Activated B cell treated with CpG ODN at 0.5 μM for 24 hours (primary cell): ENCODE measurements around the gene NAT16. TPM values are rescaled to one million over a fixed set of nuclear protein-coding genes. Genes with fewer than 3 reads are reported as not detected.

ENCODE experiments used
- ATAC-seq: fragments of 200-7000 bp; cut with Tn5 transposase; one replicate; pipeline ENCODE4 v1.10.0; 2021; ENCODE audit warnings: low read depth, mild to moderate bottlenecking, moderate library complexity
- CTCF ChIA-PET: fragments of 350-600 bp; sonication (Branson Sonifier 250); formaldehyde crosslinking; loops from one replicate; lab custom pipeline; 2021; ENCODE audit warnings: antibody characterized with exemption; lab: Charles Lee
- POLR2A ChIA-PET: fragments of 350-600 bp; sonication (Branson Sonifier 250); formaldehyde crosslinking; loops from one replicate; lab custom pipeline; 2021; ENCODE audit warnings: antibody characterized with exemption; lab: Charles Lee
- DNase-seq: peaks from one replicate; pipeline ENCODE4 v3.0.0; 2022
- H3K27ac Mint-ChIP-seq: one replicate; pipeline ENCODE4 v1.8.0; 2020; ENCODE audit warnings: mixed read lengths
- H3K27me3 Mint-ChIP-seq: one replicate; pipeline ENCODE4 v1.8.0; 2021; ENCODE audit warnings: mixed read lengths
- H3K36me3 Mint-ChIP-seq: one replicate; pipeline ENCODE4 v1.8.0; 2021; ENCODE audit warnings: low read depth, mixed read lengths
- H3K4me1 Mint-ChIP-seq: one replicate; pipeline ENCODE4 v1.8.0; 2021; ENCODE audit warnings: mixed read lengths
- H3K4me3 Mint-ChIP-seq: one replicate; pipeline ENCODE4 v1.8.0; 2020; ENCODE audit warnings: mild to moderate bottlenecking, mixed read lengths
- H3K9me3 Mint-ChIP-seq: one replicate; pipeline ENCODE4 v1.8.0; 2020; ENCODE audit warnings: mixed read lengths
- intact Hi-C: fragments of 100-400 bp; cut with micrococcal nuclease; formaldehyde crosslinking; loops from one replicate; pipeline ENCODE4 v1.15.1; 2024
- total RNA-seq: library from RNA; stranded (reverse); gene quantifications from 2 replicates; pipeline ENCODE4 v1.2.3, GENCODE V29; 2022
- TF ChIP-seq, protein P1 (sequence below): fragments of 200-600 bp; IDR thresholded peaks from one replicate; pipeline ENCODE4 v1.8.0; 2022; ENCODE audit warnings: antibody characterized with exemption, mild to moderate bottlenecking

Gene NAT16
- total RNA-seq, 1 donor from 2014 or later = not detected

GRCh38 chr7:101185258-101185839 lies 5.3 kb upstream of the NAT16 start:
- Mint-ChIP-seq H3K27ac (no peak overlapping the region), H3K27me3 (peaks cover 21% of the 10 kb centered on the region), H3K9me3 (no peaks in the 10 kb centered on the region), H3K4me3 (no peak overlapping the region), H3K4me1 (peaks cover 6% of the 10 kb centered on the region), H3K36me3 (no peaks in the 10 kb centered on the region)
- ChIA-PET CTCF (no interaction called here), POLR2A (no interaction called here)
- TF ChIP-seq, protein P1, sequence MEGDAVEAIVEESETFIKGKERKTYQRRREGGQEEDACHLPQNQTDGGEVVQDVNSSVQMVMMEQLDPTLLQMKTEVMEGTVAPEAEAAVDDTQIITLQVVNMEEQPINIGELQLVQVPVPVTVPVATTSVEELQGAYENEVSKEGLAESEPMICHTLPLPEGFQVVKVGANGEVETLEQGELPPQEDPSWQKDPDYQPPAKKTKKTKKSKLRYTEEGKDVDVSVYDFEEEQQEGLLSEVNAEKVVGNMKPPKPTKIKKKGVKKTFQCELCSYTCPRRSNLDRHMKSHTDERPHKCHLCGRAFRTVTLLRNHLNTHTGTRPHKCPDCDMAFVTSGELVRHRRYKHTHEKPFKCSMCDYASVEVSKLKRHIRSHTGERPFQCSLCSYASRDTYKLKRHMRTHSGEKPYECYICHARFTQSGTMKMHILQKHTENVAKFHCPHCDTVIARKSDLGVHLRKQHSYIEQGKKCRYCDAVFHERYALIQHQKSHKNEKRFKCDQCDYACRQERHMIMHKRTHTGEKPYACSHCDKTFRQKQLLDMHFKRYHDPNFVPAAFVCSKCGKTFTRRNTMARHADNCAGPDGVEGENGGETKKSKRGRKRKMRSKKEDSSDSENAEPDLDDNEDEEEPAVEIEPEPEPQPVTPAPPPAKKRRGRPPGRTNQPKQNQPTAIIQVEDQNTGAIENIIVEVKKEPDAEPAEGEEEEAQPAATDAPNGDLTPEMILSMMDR = no peak
- DNase-seq = no peak
- ATAC-seq = no peak
- intact Hi-C loops = no loop called here

DNA sequence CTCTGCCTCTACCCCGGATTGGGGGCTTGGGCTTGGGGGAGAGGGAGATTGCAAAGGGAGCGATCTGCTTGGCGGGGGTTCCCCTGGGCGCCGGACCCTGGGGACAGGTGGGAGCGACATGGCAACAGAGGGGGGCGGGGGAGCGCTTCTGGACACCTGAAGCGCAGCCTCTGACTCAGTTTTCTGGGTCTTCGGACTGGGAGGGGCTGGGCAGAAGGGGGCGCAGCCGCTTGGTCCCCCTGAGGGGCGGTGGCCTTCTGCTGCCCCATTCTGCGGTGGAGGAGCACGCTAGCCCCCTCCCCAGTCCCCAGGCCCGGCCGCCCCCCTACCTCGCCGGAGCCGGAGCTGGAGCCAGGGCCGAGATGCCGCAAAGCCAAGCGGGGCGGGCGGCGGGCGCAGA lies 380 bp downstream of the NAT16 start:
- Mint-ChIP-seq H3K9me3 (no peaks in the 10 kb centered on the region), H3K27me3 (peaks cover 56% of the 10 kb centered on the region), H3K36me3 (no peaks in the 10 kb centered on the region), H3K4me1 (peaks cover 13% of the 10 kb centered on the region), H3K27ac (no peak overlapping the region), H3K4me3 (peak overlapping the region; percentile 42)
- DNase-seq (no peak), ATAC-seq (peak; percentile 26)
- TF ChIP-seq, protein P1 = no peak
- ChIA-PET CTCF (no interaction called here), POLR2A (interaction anchor here (0.5 to 1.2 kb wide), 2 partner anchors 38 to 95 kb away, joined by 3 to 4 read pairs; partner anchors contain the start of genes PLOD3 and TRIM56)
- intact Hi-C loops = no loop called here

DNA sequence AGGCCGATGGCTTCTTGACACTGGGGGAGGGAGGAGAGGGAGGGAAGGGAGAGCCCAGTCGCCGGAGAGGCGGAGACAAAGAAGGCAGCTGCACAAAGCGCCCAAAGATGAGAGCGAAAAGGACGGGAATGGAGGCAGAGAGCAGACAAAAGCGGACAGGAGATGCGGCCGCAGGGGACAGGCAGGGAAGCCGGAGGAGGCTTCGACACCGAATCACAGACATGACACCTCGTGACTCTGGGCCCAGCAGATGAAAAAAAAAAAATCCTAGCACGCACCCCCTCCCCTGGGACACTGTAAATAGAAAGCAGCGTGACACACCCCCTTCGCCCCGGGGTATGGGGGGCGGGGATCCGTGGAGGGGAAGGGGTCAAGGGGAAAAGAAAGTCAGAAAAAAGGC lies 976 bp downstream of the NAT16 start:
- intact Hi-C loops = no loop called here
- H3K4me1 Mint-ChIP-seq = peaks cover 18% of the 10 kb centered on the region
- ChIA-PET POLR2A (interaction anchor here (0.7 kb wide), 1 partner anchor 629 kb away, joined by 5 read pairs; no protein-coding TSS in a partner anchor), CTCF (no interaction called here)
- H3K4me3 Mint-ChIP-seq = peak overlapping the region; percentile 42
- TF ChIP-seq, protein P1 = no peak
- H3K9me3 Mint-ChIP-seq = no peaks in the 10 kb centered on the region
- ATAC-seq (peak; percentile 32), DNase-seq (no peak)
- H3K27me3 Mint-ChIP-seq = peaks cover 58% of the 10 kb centered on the region
- no peak overlapping the region for H3K27ac Mint-ChIP-seq
- H3K36me3 Mint-ChIP-seq = no peaks in the 10 kb centered on the region

- Mint-ChIP-seq H3K27ac (no peak overlapping the region), H3K27me3 (peaks cover 62% of the 10 kb centered on the region), H3K4me3 (no peak overlapping the region), H3K36me3 (no peaks in the 10 kb centered on the region), H3K4me1 (peaks cover 30% of the 10 kb centered on the region), H3K9me3 (no peaks in the 10 kb centered on the region)
- CTCF ChIA-PET = interaction anchor here (2.1 kb wide), 1 partner anchor 34 kb away, joined by 8 read pairs; no protein-coding TSS in a partner anchor
- DNase-seq = no peak
- no peak for ATAC-seq
- intact Hi-C loops = no loop called here
- POLR2A ChIA-PET = interaction anchor here (1.0 kb wide), 1 partner anchor 37 kb away, joined by 5 read pairs; no protein-coding TSS in a partner anchor
- TF ChIP-seq, protein P1 = no peak
Observed at GRCh38 chr7:101177644-101178043, 2.4 kb downstream of the NAT16 start.

- DNase-seq (no peak), ATAC-seq (no peak)
- CTCF ChIA-PET = no interaction called here
- no peak overlapping the region for H3K27ac Mint-ChIP-seq
- TF ChIP-seq, protein P1 = no peak
- intact Hi-C loops = no loop called here
- no peaks in the 10 kb centered on the region for H3K9me3 Mint-ChIP-seq
- H3K4me3 Mint-ChIP-seq = no peak overlapping the region
- no peaks in the 10 kb centered on the region for H3K36me3 Mint-ChIP-seq
- H3K27me3 Mint-ChIP-seq = peaks cover 64% of the 10 kb centered on the region
- H3K4me1 Mint-ChIP-seq = peaks cover 41% of the 10 kb centered on the region
- POLR2A ChIA-PET = interaction anchor here (0.7 kb wide), 2 partner anchors 29 to 265 kb away, joined by 3 read pairs; no protein-coding TSS in a partner anchor
Observed at GRCh38 chr7:101175664-101176063, 4.4 kb downstream of the NAT16 start.
